Measurements from ENCODE around the gene SYNJ2. TPM values are rescaled to one million over a fixed set of nuclear protein-coding genes. Genes with fewer than 3 reads are reported as not detected.

SYNJ2 gene
- total RNA-seq, 1 donor from 2014 or later = 23.6 TPM

DNA sequence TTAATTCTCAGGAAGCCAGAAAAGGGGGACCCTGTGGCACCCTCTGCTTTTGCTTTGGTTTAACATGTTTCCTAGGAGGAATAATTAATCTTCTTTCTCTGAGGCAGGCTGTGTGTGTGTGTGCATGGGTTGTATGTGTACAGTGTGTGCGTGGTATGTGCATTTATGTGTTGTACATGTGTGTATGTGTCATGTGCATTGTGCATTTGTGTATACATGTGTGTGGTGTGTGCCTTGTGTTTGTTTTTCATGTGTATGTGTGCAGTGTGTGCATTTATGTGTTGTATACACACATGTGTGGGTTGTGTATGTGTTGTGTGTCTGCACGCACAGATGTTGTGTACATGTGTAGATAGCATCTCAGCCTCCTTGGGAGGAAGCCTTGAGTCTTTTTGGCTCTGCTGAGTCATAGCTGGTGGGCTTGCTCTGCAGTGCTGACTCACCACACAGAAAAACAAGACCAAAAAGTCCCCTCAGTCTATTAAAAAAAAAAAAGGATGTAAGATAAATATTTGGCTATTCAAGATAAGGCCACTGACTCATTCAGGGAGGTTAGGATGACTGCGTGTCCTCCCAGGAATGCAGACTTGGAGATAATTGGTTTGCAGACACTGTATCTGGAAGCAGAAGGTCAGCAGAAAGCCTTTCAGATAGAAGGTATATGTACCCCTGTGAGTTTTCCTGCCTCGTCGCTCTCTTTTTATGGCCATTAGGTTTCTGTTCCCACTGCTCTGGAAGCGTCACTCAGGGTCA lies 58.6 kb downstream of the SYNJ2 start:
- DNase-seq (ENCODE audit: low spot score) = no peak

GRCh38 chr6:158040804-158041347 lies 59.2 kb downstream of the SYNJ2 start:
- no peak for DNase-seq (ENCODE audit: low spot score)

GRCh38 chr6:158041370-158041769 lies 59.7 kb downstream of the SYNJ2 start:
- no peak for DNase-seq (ENCODE audit: low spot score)

- DNase-seq (ENCODE audit: low spot score) = no peak
These were observed 60.1 kb downstream of the SYNJ2 start for GRCh38 chr6:158041788-158042187.

DNA sequence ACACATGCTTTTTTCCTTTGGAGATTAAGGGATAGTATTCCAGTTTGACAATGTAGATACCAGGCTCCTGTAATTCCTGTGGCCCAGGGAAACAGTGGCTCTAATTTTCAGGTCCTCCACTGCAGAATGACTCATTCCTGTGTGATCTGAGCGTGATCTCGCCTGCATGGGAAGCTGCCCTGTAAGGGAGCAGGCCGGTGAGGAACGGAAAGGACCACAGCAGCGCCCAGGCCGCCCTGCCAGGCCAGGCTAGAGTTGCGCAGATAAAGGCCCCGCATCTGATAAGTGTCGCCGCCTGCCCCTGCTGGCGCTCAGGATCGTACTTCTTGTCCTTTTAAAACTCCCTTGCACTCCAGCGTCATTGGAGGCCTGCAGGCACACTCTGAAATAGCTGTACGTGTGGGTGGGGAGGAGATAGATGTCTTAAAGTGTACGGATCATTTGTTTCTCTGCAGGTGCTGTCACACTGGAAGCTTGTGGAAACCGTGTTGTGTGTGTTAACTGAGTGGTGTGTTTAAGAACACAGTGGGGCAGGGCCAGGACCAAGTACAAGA lies 60.7 kb downstream of the SYNJ2 start:
- DNase-seq (ENCODE audit: low spot score) = no peak

GRCh38 chr6:158043008-158043407 lies 61.3 kb downstream of the SYNJ2 start:
- DNase-seq (ENCODE audit: low spot score) = no peak

- no peak for DNase-seq (ENCODE audit: low spot score)
These were observed 62.2 kb downstream of the SYNJ2 start for GRCh38 chr6:158043586-158044524.

DNA sequence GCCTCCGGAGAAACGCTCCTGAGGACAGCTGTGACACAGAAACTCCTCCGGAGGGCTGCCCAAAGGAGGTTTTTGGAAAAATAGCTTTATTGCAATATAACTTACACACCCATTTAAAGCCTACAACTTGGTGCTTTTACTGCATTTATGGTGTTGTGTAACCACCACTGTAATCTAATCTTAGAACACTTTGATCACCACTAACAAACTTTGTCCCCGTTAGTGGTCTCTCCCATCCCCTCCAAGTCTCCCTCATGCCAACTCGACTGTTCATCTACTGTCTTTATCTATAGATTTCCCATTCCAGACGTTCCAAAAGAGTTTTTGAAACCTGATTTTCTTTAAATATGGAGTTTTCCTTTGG lies 62.8 kb downstream of the SYNJ2 start:
- DNase-seq (ENCODE audit: low spot score) = no peak

DNA sequence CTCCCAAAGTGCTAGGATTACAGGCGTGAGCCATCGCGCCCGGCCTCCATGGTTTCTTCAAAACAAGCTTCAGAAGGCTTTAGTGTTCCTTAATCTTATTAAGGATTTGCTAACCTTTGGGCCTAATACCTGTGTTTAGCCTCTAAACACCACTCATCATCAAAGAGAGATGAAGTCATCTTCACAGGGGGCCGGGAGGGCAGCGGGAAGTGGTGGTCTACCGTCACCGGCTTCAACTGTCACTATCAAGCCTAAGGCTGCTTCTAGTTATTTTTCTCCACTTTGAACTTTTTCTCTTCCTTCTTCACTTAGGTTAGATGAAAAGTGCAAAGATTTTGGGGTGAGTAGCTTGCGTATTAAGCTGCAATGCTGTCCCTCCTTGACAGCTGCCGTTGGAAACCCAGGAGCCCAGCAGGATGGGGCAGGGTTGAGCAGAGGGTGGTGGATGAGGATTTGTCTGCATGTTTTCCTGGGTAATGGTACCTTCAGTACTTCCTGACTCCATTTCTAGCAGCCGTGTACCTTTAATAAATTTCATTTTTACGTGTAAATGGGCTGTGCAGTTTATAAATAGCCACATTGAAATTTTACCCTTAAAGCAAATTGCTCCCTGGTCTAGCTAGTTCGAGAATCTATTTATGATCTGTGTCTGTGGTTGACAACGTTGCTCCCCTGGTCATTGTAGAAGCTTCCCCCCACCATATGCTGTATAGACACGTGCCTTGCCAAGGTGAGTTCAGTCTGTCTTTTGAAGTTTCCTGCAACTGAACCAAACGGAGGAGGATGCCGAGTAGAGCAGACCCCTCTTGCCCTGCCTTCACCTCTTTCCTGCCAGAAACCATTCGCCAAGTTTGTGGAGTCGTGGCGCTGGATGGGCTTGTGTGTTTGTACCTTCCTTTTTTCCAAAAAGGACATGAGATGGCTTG lies 64.8 kb downstream of the SYNJ2 start:
- no peak for DNase-seq (ENCODE audit: low spot score)

- no peak for DNase-seq (ENCODE audit: low spot score)
These were observed 65.5 kb downstream of the SYNJ2 start for GRCh38 chr6:158047127-158047518.

DNA sequence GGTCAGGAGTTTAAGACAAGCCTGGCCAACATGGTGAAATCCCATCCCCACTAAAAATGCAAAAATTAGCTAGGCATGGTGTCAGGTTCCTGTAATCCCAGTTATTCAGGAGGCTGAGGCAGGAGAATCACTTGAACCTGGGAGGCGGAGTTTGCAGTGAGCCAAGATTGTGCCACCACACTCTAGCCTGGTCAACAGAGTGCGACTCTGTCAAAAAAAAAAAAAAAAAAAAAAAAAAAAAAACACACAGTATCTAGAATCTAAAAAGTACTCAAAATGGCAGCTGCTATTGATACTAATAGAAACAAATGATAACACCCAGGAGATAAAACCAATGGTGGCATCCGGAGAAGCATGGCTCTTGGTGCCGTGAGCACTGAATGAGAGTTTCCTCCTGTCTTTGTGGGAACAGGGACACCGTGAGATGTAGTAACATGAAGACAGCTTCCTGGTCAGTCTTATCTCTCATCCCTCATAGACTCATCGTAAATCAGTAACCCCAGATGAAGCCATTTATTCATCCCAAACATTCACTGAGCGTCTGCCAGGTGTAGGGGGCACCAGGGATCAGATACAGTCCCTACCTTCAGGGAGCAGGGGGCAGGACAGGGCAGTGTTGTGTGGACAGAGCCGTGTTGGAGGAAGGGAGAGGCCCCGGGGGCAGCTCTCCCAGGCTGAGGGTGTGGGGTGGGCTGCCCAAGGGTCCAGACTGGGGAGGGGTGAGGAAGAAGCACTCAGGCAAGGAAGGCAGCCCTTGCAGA lies 66.1 kb downstream of the SYNJ2 start:
- no peak for DNase-seq (ENCODE audit: low spot score)

DNA sequence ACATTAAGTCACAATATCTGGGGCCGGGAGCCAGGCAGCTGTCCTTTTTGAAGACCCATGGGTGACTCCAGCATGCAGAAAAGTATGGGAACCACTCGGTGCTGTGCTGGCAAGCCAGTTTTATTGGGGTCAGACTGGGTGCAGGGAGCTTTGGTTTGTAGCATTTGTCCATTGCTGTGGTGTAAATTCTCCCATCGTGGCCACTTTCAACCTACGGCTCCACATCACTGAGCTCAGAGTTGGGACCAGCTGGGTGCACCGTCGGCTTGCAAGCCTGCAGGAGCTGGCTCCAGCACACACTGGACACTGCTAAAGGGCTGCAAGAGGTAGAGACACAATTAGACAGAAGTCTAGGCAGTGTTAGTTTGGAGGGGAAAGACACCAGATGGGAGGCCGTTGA lies 66.9 kb downstream of the SYNJ2 start:
- no peak for DNase-seq (ENCODE audit: low spot score)

DNA sequence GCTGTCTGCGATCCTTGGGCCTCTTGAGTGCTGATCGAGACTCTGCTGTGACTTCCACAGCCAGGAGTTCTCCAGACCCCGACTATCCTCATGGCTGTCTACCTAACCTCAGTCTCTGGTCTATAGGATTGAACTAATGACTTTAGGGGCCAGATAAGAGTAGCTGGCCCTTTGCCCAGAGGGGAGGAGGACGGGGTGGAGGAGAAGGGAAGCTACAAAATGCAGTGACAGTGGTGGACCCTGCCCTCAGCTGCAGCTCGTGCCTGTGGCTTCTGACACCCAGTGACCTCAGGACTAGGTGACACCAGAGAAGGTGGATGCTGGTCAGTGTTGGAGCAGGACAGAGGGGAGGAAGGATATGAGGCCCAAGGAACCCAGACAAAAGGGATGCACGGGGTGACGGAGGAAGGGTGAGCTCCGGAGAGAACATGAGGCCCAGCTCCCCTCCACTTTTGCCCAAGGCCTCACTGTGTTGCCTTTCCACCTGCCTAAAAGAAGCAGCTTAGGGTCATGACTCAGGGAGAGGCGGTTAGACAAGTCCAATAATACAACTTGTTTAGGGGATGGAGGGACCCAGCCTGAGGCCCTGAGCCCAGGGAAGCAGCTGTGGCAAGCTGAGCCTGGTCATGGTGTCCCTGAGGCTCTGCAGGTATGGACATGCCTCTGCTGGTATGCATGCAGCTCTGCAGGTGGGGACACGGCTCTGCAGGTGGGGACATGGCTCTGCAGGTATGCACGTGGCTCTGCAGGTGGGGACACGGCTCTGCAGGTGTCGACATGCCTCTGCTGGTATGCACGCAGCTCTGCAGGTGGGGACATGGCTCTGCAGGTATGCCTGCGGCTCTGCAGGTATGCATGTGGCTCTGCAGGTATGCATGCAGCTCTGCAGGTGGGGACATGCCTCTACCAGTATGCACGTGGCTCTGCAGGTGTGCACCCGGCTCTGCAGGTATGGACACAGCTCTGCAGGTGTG lies 67.7 kb downstream of the SYNJ2 start:
- no peak for DNase-seq (ENCODE audit: low spot score)

- no peak for DNase-seq (ENCODE audit: low spot score)
These were observed 68.6 kb downstream of the SYNJ2 start for GRCh38 chr6:158050107-158050735.

GRCh38 chr6:158050955-158051354 lies 69.3 kb downstream of the SYNJ2 start:
- DNase-seq (ENCODE audit: low spot score) = no peak

DNA sequence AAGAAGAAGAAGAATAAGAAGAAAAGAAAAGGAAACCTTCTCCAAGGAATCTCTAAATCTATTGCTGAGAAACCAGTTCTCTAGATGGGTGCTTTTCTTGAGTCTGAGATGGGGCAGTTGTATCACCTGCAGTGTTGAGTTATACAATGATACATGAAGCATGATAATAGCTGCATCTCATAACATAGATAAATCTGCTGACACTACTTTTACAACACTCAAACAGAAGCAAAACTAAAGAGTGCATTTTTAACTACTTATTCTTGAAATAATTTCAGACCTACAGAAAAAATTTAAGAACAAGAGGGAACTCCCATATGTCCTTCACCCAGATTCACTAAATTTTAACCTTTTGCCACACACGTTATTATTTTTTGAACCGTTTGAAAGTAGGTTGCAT lies 70.3 kb downstream of the SYNJ2 start:
- no peak for DNase-seq (ENCODE audit: low spot score)

GRCh38 chr6:158053377-158054313 lies 72.0 kb downstream of the SYNJ2 start:
- no peak for DNase-seq (ENCODE audit: low spot score)

GRCh38 chr6:158056355-158056754 lies 74.7 kb downstream of the SYNJ2 start:
- DNase-seq (ENCODE audit: low spot score) = no peak
